Measurements from ENCODE around the gene TKFC.

The TKFC gene

DNA sequence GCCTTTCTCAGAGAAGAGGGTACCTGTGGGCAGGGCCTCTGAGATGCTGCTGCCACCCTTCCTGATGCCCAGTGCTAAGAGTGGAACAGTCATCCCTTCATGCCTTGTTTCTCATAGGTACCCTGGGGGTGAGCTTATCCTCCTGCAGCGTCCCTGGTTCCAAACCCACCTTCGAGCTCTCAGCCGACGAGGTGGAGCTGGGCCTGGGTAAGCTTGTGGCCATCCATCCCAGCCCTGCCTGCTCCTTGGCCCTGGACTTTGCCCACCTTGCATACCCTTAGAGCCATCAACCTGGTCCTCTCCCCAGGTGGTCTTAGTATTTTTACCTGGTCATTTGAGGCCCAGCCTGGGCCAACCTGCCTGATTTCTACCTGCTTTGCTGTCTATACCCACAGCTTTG lies 8.7 kb downstream of the TKFC start:
- DNase-seq, result no peak
- in situ Hi-C loops (cut with HindIII; ENCODE audit: low pct_ligation_motif_present, low pct_unique_long_range_greater_than_20kb, low sequenced_read_pairs), result no loop called here

DNA sequence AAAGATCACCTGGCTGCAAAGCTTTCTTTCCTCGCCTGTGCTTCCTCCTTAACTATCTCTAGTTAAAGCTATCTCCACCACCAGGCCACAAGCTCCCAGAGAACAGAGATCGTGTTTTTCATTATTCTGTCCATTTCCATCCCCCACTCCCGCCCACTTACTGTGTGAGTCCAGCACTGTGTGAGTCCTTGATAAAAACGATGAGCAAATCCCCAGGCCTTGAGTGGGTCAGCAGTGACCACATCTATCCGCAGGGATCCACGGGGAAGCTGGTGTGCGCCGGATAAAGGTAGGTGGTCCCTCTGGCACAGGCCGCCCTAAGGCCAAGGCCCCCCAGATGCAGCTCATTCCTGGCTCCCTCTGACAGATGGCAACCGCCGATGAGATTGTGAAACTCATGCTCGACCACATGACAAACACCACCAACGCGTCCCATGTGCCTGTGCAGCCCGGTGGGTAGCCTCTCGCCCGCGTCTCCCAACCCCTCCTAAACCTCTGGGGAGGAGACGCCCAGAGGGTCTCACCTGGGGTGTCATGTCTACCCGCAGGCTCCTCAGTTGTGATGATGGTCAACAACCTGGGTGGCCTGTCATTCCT lies 9.3 kb downstream of the TKFC start:
- DNase-seq, result no peak

DNA sequence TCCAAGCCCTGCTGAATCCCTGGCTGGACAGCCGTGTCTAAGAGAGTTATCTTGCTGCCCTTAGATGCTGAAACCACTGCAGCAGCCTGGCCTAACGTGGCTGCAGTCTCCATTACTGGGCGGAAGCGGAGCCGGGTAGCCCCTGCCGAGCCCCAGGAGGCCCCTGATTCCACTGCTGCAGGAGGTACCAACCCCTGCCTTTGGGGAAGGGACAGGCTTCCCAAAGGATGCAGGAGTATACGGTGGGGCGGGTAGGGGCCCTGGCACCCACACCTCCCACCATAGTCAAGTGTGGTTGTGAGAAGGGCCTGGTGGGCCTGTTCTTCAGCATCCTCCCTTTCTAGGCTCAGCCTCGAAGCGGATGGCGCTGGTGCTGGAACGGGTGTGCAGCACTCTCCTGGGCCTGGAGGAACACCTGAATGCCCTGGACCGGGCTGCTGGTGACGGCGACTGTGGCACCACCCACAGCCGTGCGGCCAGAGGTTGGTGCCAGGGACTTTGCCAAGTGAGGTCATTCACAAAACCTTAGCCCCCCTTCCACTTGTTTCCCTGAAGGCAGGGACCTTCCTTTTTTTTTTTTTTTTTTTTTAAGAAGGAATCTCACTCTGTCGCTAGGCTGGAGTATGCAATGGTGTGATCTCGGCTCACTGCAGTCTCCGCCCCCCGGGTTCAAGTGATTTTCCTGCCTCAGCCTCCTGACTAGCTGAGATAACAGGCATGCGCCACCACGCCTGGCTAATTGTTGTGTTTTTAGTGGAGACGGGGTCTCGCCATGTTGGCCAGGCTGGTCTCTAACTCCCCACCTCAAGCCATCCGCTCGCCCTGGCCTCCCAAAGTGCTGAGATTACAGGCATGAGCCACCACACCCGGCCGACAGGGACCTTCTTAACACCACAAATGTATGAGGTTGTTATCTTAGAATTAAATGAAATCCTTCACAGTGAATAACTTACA lies 11.0 kb downstream of the TKFC start:
- in situ Hi-C loops (cut with HindIII; ENCODE audit: low pct_ligation_motif_present, low pct_unique_long_range_greater_than_20kb, low sequenced_read_pairs), result no loop called here
- no peak for DNase-seq

More for the DNA sequence above, 9.3 kb downstream of the TKFC start:
- in situ Hi-C loops (cut with HindIII; ENCODE audit: low pct_ligation_motif_present, low pct_unique_long_range_greater_than_20kb, low sequenced_read_pairs), result no loop called here

DNA sequence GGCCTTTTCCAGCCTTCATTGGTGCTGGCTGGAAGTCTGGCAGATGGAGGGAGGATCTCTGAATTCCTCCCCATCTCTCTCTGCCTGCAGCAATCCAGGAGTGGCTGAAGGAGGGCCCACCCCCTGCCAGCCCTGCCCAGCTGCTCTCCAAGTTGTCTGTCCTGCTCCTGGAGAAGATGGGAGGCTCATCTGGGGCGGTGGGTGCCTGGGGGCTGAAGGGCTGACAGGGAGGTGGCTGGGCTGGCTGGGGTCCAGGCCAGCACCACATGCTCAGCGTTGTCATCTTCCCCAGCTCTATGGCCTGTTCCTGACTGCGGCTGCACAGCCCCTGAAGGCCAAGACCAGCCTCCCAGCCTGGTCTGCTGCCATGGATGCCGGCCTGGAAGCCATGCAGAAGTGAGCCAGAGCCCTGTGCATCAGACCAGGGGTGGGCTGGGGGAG lies 12.2 kb downstream of the TKFC start:
- DNase-seq, result no peak
- in situ Hi-C loops (cut with HindIII; ENCODE audit: low pct_ligation_motif_present, low pct_unique_long_range_greater_than_20kb, low sequenced_read_pairs), result no loop called here

DNA sequence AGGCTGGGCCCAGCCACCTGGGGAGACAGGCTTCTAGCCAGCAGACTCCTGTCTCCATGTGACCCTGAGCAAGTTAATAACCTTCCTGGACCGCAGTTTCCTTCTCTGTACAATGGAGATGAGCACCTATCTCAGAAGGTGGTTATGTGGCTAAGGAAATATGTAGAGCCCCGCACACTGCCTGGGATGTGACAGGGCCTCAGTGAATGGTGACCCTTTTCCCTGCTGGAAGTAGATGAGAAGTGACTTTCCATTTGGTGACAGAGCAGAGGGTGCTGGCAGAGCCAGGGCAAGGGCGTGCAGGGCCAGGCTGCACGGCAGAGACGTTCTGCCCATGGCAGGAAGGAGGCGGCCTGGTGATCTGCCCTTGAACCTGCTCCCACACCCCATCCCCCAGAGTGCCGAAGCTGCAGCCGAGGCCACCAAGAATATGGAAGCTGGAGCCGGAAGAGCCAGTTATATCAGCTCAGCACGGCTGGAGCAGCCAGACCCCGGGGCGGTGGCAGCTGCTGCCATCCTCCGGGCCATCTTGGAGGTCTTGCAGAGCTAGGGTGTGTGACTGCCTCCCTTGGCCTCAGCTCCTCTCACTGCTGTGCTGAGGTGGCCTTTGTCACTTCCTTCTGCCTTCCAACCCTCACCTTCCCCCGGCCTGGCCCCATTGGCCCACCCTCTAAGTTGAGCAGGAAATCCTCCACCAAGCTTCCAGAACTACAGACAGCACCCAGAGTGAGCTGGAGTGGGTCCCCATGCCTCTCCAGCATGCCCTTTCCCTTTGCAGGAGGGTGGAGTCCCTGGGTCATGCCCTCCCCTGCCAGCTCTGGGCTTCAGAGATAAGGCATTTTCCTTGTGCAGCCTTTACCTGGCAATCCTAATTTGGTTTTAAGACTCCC lies 13.2 kb downstream of the TKFC start:
- DNase-seq, result no peak
- in situ Hi-C loops (cut with HindIII; ENCODE audit: low pct_ligation_motif_present, low pct_unique_long_range_greater_than_20kb, low sequenced_read_pairs), result no loop called here

GRCh38 chr11:61347916-61348461 lies 15.0 kb downstream of the TKFC start:
- DNase-seq, result no peak
- in situ Hi-C loops (cut with HindIII; ENCODE audit: low pct_ligation_motif_present, low pct_unique_long_range_greater_than_20kb, low sequenced_read_pairs), result no loop called here

DNA sequence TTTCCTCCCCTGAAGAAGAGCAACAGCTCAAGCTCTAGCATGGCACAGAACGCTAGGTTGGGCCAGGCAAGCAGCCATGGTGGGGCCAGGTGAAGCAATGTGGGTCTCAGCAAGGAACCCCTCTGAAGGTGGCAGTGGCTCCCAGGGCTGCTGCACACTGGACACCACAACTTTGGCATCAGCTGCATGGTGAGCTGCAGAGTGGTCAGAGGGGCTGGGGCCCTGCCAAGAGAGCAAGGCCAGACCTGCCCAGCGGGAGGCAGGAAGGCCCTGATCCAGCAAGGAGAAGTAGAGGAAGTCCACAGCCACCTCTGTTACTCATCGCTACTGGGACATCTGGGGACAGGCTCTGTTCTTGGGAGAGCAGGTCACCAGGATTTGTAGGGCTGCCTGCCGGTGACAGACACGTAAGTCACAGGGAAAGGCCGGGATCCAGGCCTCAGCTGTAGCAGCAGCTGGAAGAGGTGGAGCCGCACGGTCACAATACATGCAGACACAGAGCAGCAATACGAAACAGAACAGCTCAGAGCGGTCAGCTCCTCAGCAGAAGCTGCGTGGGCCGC lies 16.2 kb downstream of the TKFC start:
- in situ Hi-C loops (cut with HindIII; ENCODE audit: low pct_ligation_motif_present, low pct_unique_long_range_greater_than_20kb, low sequenced_read_pairs), result no loop called here

DNA sequence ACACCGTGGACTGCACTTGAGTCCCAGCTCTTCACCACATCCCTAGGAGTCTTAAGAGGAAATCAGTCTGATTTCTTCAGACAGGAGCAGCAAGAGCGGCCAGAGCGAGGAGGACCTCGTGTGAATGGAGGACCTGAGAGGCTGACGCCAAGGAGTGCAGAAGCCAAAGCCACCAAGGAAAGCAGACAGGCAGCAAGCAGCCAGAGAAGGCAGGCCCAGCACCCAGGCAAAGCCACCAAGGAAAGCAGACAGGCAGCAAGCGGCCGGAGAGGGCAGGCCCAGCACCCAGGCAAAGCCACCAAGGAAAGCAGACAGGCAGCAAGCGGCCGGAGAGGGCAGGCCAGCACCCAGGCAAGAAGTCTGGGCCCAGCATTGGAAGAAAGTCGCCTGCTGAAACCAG lies 16.9 kb downstream of the TKFC start:
- in situ Hi-C loops (cut with HindIII; ENCODE audit: low pct_ligation_motif_present, low pct_unique_long_range_greater_than_20kb, low sequenced_read_pairs), result no loop called here
- DNase-seq, result no peak

More for the DNA sequence above, 16.2 kb downstream of the TKFC start:
- DNase-seq, result no peak

DNA sequence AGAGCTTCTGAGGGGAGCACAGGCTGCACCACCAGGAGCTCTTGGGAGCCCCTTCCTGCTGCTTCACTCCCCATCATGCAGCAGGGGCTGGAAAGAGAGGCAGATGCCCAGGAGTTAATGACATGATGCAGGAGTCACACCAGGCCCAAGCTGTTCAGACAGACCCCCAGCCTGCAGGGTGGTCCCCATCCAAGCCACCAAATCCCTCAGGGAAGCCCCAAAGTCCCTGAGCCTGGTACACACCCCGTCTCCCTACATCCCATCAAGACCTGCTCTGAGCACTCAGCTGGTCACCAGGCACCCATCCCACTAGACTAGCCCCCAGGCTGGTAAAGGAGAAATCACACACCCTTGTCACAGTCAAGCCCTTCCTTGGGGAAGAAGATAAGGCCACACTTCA lies 17.3 kb downstream of the TKFC start:
- in situ Hi-C loops (cut with HindIII; ENCODE audit: low pct_ligation_motif_present, low pct_unique_long_range_greater_than_20kb, low sequenced_read_pairs), result no loop called here
- no peak for DNase-seq

DNA sequence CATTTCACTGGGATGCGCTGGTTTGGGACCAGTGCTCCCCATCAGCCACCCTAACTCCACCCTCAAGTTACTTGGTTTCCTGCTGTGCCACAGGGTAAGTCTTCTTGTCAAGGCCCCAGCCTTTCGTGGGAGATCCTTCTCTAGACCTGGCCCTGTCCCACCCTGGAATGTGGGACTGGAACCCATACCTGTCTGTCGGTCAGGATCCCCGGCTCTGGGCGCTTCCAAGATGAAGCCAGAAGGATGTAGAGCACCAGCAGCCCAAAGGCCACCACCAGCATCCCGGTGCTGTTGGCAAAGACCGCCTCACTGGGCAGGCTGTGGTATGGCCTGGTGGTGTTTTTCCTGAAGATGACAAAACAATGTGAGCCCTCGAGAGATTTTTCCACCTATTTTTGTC lies 17.8 kb downstream of the TKFC start:
- in situ Hi-C loops (cut with HindIII; ENCODE audit: low pct_ligation_motif_present, low pct_unique_long_range_greater_than_20kb, low sequenced_read_pairs), result no loop called here
- no peak for DNase-seq

GRCh38 chr11:61352038-61352437 lies 19.0 kb downstream of the TKFC start:
- no peak for DNase-seq
- in situ Hi-C loops (cut with HindIII; ENCODE audit: low pct_ligation_motif_present, low pct_unique_long_range_greater_than_20kb, low sequenced_read_pairs), result no loop called here

DNA sequence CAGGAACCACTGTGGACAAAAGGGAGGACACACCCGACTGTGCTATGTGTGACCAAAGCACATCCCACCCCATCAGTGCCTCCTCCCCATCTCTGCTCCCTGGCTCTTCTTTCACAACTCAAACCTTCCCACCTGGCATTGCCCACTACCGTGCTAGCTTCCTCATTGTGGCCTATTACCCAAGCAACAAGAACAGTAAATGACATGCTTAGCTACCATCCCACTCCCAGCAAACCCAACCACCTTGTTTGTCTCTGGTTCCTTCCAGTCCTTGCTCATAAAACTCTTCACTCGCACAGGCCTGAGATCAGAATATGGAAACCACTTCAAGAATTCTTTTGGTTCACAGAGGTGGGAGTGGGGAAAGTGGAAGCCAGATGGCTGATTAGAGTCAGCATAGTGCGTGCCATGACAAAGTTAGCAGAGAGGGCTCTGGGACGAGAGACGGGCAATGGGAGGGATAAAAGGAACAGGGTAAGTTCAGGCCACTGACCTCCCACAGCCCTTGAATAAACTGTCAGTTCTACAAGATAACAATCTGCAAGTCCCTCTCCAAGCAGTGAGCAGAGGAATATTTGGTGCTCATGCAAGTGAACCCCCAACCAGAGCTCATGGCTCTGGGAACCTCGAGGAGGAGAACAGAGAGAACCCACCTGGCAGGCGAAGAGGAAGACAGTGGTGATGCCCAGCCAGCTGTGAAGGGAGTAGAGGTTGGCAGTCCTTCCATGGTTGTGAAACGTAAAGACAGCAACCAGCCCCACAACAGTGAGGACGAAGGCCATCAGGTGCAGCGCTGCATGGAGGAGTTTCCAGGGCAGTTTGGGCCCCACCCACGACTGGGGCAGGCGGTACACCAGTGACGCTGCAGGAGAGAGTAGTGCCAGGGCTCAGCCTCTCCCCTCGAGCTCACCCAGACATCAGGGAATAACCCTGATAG lies 20.4 kb downstream of the TKFC start:
- DNase-seq, result no peak
- in situ Hi-C loops (cut with HindIII; ENCODE audit: low pct_ligation_motif_present, low pct_unique_long_range_greater_than_20kb, low sequenced_read_pairs), result no loop called here

- in situ Hi-C loops (cut with HindIII; ENCODE audit: low pct_ligation_motif_present, low pct_unique_long_range_greater_than_20kb, low sequenced_read_pairs), result no loop called here
- no peak for DNase-seq
These were observed 21.2 kb downstream of the TKFC start for GRCh38 chr11:61354208-61354607.

GRCh38 chr11:61356706-61357105 lies 23.7 kb downstream of the TKFC start:
- in situ Hi-C loops (cut with HindIII; ENCODE audit: low pct_ligation_motif_present, low pct_unique_long_range_greater_than_20kb, low sequenced_read_pairs), result no loop called here
- DNase-seq, result no peak

GRCh38 chr11:61357233-61357893 lies 24.3 kb downstream of the TKFC start:
- in situ Hi-C loops (cut with HindIII; ENCODE audit: low pct_ligation_motif_present, low pct_unique_long_range_greater_than_20kb, low sequenced_read_pairs), result no loop called here
- DNase-seq, result no peak

- in situ Hi-C loops (cut with HindIII; ENCODE audit: low pct_ligation_motif_present, low pct_unique_long_range_greater_than_20kb, low sequenced_read_pairs), result no loop called here
These were observed 24.8 kb downstream of the TKFC start for GRCh38 chr11:61357894-61358239.

GRCh38 chr11:61358566-61358965 lies 25.5 kb downstream of the TKFC start:
- in situ Hi-C loops (cut with HindIII; ENCODE audit: low pct_ligation_motif_present, low pct_unique_long_range_greater_than_20kb, low sequenced_read_pairs), result no loop called here

More at GRCh38 chr11:61357894-61358239, 24.8 kb downstream of the TKFC start:
- no peak for DNase-seq

More at GRCh38 chr11:61358566-61358965, 25.5 kb downstream of the TKFC start:
- no peak for DNase-seq

All from ACHN (cell line).